HG03460 (cell line): ENCODE measurements around the gene SLC6A14.

ENCODE experiments used
- ATAC-seq: cut with Tn5 transposase; IDR thresholded peaks from one replicate; pipeline ENCODE4 v1.9.1; 2021; ENCODE audit not compliant: unreplicated experiment

Gene SLC6A14, protein sequence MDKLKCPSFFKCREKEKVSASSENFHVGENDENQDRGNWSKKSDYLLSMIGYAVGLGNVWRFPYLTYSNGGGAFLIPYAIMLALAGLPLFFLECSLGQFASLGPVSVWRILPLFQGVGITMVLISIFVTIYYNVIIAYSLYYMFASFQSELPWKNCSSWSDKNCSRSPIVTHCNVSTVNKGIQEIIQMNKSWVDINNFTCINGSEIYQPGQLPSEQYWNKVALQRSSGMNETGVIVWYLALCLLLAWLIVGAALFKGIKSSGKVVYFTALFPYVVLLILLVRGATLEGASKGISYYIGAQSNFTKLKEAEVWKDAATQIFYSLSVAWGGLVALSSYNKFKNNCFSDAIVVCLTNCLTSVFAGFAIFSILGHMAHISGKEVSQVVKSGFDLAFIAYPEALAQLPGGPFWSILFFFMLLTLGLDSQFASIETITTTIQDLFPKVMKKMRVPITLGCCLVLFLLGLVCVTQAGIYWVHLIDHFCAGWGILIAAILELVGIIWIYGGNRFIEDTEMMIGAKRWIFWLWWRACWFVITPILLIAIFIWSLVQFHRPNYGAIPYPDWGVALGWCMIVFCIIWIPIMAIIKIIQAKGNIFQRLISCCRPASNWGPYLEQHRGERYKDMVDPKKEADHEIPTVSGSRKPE

DNA sequence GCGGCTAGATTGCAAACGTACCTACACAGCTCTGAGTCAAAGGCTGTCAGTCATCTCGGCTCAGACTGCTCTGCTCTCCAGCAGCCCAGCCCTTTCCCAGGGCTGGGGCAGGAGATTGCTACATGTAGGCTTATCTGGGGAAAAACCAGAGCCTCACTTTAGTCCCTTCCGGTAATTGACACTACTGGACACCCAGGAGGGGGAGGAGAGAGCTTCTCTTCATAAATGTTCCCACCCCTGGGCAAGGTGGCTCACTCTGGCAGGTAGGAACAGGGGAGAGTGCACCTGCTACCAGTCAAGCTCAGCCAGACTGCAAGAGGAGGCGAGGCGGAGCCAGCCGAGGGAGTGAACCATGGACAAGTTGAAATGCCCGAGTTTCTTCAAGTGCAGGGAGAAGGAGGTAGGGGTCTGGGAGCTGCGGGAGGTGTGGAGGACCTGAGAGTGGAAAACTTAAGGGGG, at the start of gene SLC6A14:
Gene SLC6A14 (plus strand): TSS at position 249 of the 459 bp plus-strand sequence. CDS start 104 bp downstream, at position 353.
- ATAC-seq: no peak

DNA sequence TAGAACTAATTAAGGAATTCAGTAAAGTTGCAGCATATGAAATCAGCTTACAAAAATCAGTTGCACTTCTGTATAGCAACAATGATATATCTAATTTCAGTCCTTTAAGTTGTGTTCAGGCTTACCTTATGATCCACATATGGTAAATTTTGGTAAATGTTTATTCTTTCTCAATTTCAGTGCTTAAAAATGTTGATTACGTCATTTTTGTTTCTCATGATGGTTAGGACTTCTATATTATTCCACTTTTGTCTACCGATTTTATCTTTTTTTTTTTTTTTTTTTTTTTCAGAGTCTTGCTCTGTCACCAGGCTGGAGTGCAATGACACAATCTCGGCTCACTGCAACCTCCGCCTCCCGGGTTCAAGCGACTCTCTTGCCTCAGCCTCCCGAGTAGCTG, 40.7 kb upstream of the SLC6A14 start:
- ATAC-seq: no peak

DNA sequence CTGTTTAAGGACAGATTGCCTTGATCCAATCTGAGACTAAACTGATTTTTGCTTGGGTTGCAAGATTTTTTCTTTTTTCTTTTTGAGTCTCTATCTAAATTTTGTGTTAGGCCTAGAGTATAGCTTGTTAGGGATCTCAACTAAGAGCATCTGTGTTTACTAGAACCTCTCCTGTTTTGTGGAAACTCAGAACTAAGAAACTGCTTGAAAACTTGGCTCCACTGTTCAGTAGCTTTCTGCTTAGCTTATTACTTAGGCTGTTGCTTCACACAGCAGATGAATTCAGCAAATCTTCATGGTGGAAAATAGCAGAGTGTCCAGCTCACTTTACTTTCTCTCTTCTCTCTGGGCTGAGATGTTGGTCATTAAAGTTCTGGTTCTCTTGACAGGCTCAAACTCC, 36.7 kb upstream of the SLC6A14 start:
- no peak for ATAC-seq

DNA sequence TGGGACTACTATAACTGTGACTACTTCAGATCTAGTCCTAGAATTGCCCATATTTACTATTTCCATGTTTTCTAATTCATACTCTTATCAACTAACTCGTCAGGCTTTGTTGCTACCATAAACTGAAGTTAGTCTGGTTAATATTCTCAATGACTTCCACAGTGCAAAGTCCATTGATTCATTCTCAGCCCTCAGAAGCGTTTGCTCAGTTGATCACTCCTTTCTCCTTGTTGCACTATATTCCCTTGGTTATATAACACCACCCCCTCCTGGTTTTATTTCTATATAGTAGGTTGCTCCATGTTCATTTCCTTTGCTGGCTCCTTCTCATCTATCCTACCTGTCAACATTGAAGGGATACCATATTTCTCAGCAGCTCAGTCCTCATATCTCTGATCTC, 27.2 kb upstream of the SLC6A14 start:
- ATAC-seq: no peak

DNA sequence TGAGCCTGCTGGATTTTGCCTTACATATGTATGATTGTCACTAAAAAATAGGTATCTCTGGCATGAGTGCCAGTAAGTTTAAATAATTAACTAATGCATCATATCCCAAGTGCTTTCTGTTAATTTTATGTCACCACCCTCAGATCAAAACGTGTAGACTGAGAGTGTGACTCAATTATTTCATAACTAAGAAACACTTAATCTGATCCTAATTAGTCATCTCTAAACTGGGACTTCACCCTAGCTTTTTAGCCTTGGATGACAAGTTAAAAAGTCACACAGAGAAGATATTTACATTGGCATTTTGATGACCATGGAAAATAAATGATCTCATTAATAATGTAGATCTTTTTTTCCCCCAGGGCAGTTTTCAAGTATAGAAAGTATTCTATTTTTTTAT, 23.1 kb upstream of the SLC6A14 start:
- ATAC-seq: no peak

DNA sequence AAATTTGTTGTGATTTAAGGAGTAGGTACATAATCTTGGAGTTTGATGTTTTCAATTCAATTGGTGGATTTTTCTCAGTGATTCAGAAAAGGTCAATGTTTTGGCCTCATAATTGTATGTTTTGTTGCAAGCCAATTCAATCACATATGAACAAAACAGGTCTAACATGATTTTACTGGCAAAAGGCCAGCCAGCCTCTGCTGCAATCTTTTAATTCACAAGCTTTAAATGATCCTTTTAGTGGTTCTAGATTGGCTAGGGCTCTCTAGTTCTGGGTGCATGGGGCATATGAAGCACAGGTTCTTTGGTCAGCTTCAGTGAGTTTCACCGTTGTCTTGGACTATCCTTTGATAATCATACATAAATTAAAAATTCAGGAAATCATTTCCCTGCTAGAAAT, 19.2 kb upstream of the SLC6A14 start:
- ATAC-seq: no peak

DNA sequence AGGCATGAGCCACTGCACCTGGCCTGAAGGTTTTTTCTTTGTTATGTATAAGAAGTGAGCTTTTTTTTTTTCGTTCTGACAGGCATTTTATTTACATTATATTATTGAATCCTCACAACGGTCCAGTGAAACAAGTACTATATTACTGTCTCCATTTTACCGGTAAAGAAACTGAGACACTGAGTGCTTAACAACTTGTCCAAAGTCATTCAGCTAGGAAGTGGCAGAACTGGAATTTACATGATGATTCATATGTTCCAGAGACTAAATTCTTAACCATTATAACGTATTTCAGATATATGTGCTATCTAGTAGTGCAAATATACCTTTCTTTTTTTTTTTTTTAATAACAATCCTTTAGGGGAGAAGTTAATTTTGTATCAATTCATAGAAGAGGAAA, 18.4 kb upstream of the SLC6A14 start:
- ATAC-seq: no peak

DNA sequence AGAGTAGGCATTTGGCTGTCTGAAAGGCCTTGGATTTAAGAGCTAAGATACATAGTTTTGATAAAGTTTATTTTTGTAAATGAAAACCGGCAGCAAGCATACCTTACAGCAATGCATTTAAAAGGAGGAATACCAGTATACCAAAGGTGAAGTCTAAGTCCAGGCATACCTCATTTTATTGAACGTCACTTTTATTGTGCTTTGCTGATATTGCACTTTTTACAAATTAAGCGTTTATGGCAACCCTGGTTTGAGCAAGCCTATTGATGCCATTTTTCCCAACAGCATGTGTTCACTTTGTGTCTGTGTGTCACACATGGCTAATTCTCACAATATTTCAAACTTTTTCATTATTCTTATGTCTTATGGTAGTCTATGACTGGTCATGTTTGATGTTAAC, 8.4 kb upstream of the SLC6A14 start:
- no peak for ATAC-seq

DNA sequence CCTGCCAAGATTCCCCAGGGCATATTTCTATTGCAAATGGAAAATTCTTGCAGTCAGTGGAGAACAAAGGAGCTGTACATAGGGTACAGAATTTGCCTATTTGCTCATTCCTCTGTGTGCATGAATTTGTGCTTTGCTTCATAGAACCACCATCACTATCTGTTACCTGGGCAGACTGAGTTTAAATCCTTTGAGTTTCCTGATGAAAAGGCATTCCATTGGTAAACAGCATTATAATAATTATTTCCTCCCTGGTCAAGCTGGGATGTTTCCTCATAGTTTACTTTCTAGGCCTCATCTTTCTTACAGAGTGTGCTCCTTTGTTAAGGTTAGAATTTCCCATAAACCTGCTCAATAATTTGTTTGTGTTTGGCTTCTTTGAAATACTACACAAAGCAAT, 809 bp upstream of the SLC6A14 start:
- no peak for ATAC-seq

DNA sequence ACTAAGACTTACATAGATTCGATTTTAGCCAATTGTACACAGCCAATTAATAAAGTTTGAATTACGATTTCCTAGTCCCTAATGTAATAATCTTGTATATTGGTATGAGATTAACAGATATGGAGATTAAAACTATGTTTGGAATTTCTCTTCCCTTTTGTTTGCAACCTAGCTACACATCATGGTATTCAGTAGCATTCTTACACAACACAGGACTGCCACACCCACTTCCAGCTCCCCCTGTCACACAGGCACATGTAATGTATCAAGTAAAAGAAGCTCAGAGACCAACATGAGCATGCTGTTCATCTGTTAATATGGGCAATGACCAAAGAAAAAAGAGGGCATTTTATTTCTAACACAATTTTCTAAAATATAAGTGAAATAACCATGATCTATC, 12.8 kb downstream of the SLC6A14 start:
- no peak for ATAC-seq

DNA sequence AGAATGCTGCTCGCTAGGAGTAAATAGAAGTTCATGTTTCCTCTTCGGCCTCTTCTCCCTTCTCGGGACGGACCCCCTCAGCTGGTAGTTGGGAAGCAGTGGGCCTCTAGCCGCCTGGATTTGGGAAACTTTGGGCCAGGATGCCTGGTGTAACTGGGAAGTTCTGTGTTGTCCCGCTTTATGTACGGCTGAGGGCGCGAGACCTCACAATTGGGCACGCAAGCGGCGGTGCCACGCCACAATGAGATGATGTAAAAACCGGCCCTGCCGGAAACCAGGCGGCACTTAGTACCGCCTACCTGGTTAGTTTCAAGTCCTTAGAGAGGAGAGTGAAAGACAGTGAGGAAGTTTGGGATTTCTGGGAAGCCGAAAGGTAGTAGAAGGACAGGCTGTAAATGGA, 26.4 kb downstream of the SLC6A14 start, which contains the start of gene CT83:
Gene CT83 (minus strand): TSS at position 155 of the 400 bp plus-strand sequence. CDS start 120 bp downstream, at position 35.
- no peak for ATAC-seq

DNA sequence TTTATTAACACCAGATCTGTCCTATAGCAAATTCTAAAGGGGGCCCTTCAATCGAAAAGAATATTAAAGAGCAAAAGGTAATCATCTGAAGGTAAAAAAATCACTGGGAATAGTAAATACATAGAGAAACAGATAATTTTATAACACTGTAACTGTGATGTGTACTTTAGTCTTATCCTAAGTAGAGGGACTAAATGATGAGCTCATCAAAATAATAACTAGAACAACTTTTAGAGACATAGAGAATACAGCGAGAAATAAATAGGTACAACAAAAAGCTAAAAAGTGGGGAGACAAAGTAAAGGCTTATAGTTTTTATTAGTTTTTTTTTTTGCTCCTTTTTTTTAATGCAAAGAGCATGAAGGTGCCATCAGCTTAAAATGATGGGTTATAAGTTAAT, 43.7 kb downstream of the SLC6A14 start:
- ATAC-seq: no peak

DNA sequence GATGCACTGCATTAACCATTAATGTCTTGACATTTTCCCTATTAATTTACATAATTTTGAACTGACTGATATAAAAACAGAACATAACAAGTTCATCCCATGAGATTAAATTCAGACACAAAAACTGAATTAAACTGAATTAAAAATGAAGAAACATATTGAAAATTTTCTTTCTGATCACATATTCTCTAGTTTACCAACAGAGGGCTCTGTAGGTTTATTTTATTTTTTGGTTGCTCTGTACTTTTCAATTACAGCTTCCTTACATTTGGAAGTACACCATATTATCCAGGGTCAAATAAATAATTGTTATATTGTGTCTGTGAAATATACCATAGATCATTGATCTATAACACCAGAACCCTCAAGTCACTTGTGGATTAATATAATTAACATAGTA, 53.7 kb downstream of the SLC6A14 start:
- no peak for ATAC-seq

DNA sequence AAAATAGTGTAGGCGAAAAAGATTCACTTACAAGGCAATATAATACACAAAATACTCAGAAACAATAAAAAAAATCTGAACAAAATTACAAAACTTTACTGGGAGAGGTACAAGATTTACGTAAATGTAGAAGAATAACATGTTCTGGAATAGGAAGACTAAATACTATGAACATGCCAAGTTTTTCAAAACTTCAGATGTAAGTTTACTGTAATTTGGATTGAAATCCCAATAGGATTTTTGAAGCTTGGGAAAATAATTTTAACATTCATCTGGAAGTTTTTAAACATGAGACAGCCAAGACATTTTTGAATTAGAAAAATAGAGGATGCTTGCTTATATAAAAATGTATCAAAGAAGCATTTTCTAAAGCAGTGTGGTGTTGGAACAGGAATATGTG, 56.9 kb downstream of the SLC6A14 start:
- ATAC-seq: no peak

DNA sequence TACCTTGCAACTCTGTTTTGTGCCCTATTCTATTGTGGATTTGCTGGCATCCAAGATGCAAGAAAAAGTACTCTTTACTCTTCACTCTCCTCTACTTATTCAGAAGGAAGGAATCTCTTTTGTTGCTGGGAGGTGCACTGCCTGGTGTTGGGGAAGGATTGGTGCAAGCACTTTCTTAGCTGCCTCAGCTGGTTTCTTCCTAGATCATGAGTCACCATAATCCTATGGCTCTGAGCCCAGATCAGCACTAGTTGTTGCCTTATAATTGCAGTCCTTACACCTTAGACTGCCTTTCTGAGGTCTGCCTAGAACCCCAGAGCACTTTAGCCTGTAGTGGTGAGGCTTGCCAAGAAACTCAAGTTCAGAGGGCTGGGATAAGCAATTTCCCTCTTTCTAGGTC, 63.4 kb downstream of the SLC6A14 start:
- no peak for ATAC-seq
